H9 (cell line): ENCODE data around the gene BCAS3. TPM values are rescaled to one million over a fixed set of nuclear protein-coding genes. Genes with fewer than 3 reads are reported as not detected.

Experiments used
- DNase-seq: peaks from one replicate; pipeline ENCODE4 v3.0.0-alpha.2; 2017
- H2AFZ ChIP-seq: one replicate; pipeline ENCODE4 v1.6.1; 2013; ENCODE audit warnings: mild to moderate bottlenecking, low read length, control low read depth, moderate library complexity
- H2AK5ac ChIP-seq: 2 replicates; pipeline ENCODE4 v1.6.1; 2013; ENCODE audit warnings: low read length, control low read depth, mixed read lengths; ENCODE audit not compliant: insufficient read length
- H2BK120ac ChIP-seq: one replicate; pipeline ENCODE4 v1.6.1; 2013; ENCODE audit warnings: low read depth, mild to moderate bottlenecking, low read length, control low read depth, inconsistent platforms; ENCODE audit not compliant: poor library complexity, severe bottlenecking
- H2BK12ac ChIP-seq: 2 replicates; pipeline ENCODE4 v1.6.1; 2013; ENCODE audit warnings: low read length, control low read depth, mixed read lengths, low read depth; ENCODE audit not compliant: insufficient read length
- H2BK15ac ChIP-seq: 2 replicates; pipeline ENCODE4 v1.6.1; 2013; ENCODE audit warnings: low read depth, low read length, control low read depth
- H2BK20ac ChIP-seq: one replicate; pipeline ENCODE4 v1.6.1; 2013; ENCODE audit warnings: low read depth, mild to moderate bottlenecking, low read length, control low read depth, inconsistent platforms; ENCODE audit not compliant: poor library complexity, severe bottlenecking
- H2BK5ac ChIP-seq: 2 replicates; pipeline ENCODE4 v1.6.1; 2013; ENCODE audit warnings: low read length, control low read depth, mixed read lengths; ENCODE audit not compliant: insufficient read length
- H3K14ac ChIP-seq: 2 replicates; pipeline ENCODE4 v1.6.1; 2013; ENCODE audit warnings: low read length, control low read depth; ENCODE audit not compliant: insufficient read depth
- H3K18ac ChIP-seq: 2 replicates; pipeline ENCODE4 v1.6.1; 2013; ENCODE audit warnings: low read depth, mild to moderate bottlenecking, mixed read lengths, low read length, control low read depth; ENCODE audit not compliant: insufficient read length
- H3K23ac ChIP-seq: 2 replicates; pipeline ENCODE4 v1.6.1; 2013; ENCODE audit warnings: low read length, control low read depth, mixed read lengths, low read depth; ENCODE audit not compliant: insufficient read length
- H3K23me2 ChIP-seq: 2 replicates; pipeline ENCODE4 v1.6.1; 2013; ENCODE audit warnings: low read depth, mild to moderate bottlenecking, mixed read lengths, low read length, control low read depth; ENCODE audit not compliant: insufficient read length, poor library complexity, severe bottlenecking
- H3K27ac ChIP-seq: 2 replicates; pipeline ENCODE4 v1.5.1; 2013; ENCODE audit warnings: low read length, control low read depth, mixed read lengths, low read depth; ENCODE audit not compliant: insufficient read length
- H3K27me3 ChIP-seq: 2 replicates; pipeline ENCODE4 v1.6.1; 2013; ENCODE audit warnings: low read length, control low read depth, inconsistent platforms; ENCODE audit not compliant: insufficient read depth
- H3K4ac ChIP-seq: 2 replicates; pipeline ENCODE4 v1.6.1; 2013; ENCODE audit warnings: low read depth, mild to moderate bottlenecking, control low read depth, inconsistent platforms, low read length, moderate library complexity
- H3K4me1 ChIP-seq: 2 replicates; pipeline ENCODE4 v1.6.1; 2013; ENCODE audit warnings: low read length, control low read depth, inconsistent platforms; ENCODE audit not compliant: insufficient read depth
- H3K4me2 ChIP-seq: 2 replicates; pipeline ENCODE4 v1.6.1; 2013; ENCODE audit warnings: low read length, control low read depth, mixed read lengths; ENCODE audit not compliant: insufficient read length, insufficient read depth
- H3K56ac ChIP-seq: 2 replicates; pipeline ENCODE4 v1.6.1; 2013; ENCODE audit warnings: low read depth, mild to moderate bottlenecking, mixed read lengths, low read length, control low read depth; ENCODE audit not compliant: insufficient read length
- H3K79me1 ChIP-seq: 2 replicates; pipeline ENCODE4 v1.6.1; 2013; ENCODE audit warnings: low read depth, mild to moderate bottlenecking, moderate library complexity, low read length, control low read depth, inconsistent platforms; ENCODE audit not compliant: insufficient read depth, poor library complexity, severe bottlenecking
- H3K79me2 ChIP-seq: 2 replicates; pipeline ENCODE4 v1.6.1; 2013; ENCODE audit warnings: low read length, control low read depth, inconsistent platforms; ENCODE audit not compliant: insufficient read depth
- H3K9ac ChIP-seq: 2 replicates; pipeline ENCODE4 v1.6.1; 2013; ENCODE audit warnings: low read length, control low read depth, mixed read lengths; ENCODE audit not compliant: insufficient read length; ENCODE audit errors: extremely low read depth
- H3K9me3 ChIP-seq: one replicate; pipeline ENCODE4 v1.6.1; 2013; ENCODE audit warnings: low read depth, low read length, inconsistent platforms; ENCODE audit not compliant: control insufficient read depth
- H3T11ph ChIP-seq: one replicate; pipeline ENCODE4 v1.6.1; 2013; ENCODE audit warnings: mild to moderate bottlenecking, low read length, control low read depth, inconsistent platforms
- H4K20me1 ChIP-seq: one replicate; pipeline ENCODE4 v1.6.1; 2013; ENCODE audit not compliant: control insufficient read depth, insufficient read length, insufficient read depth
- H4K5ac ChIP-seq: 2 replicates; pipeline ENCODE4 v1.6.1; 2013; ENCODE audit warnings: low read depth, mild to moderate bottlenecking, mixed read lengths, low read length, control low read depth; ENCODE audit not compliant: insufficient read length
- H4K8ac ChIP-seq: replicated peaks from 2 replicates; pipeline ENCODE4 v1.6.1; 2013; ENCODE audit warnings: low read length, control low read depth, mixed read lengths, low read depth; ENCODE audit not compliant: insufficient read length
- H4K91ac ChIP-seq: 2 replicates; pipeline ENCODE4 v1.6.1; 2013; ENCODE audit warnings: low read depth, mild to moderate bottlenecking, moderate library complexity, mixed read lengths, low read length, control low read depth; ENCODE audit not compliant: insufficient read length
- H3K27ac Mint-ChIP-seq, 3 experiments: 2 replicates in 2 of 3; 3 replicates in 1 of 3; pipeline ENCODE4 v1.8.0; 2020 to 2021; ENCODE audit warnings: mixed read lengths in 3 of 3, mild to moderate bottlenecking in 1 of 3, moderate library complexity in 1 of 3
- H3K27me3 Mint-ChIP-seq: 2 replicates; pipeline ENCODE4 v1.8.0; 2021; ENCODE audit warnings: low read depth, mild to moderate bottlenecking, moderate library complexity, mixed read lengths
- H3K36me3 Mint-ChIP-seq, 3 experiments: 2 replicates in 2 of 3; 3 replicates in 1 of 3; pipeline ENCODE4 v1.8.0; 2020 to 2021; ENCODE audit warnings: low read depth in 3 of 3, mixed read lengths in 3 of 3; ENCODE audit not compliant: insufficient read depth in 1 of 3
- H3K4me1 Mint-ChIP-seq, 2 experiments: 2 replicates each; pipeline ENCODE4 v1.8.0; 2020; ENCODE audit warnings: mixed read lengths in 2 of 2
- H3K4me3 Mint-ChIP-seq, 2 experiments: 2 replicates in 1 of 2; 3 replicates in 1 of 2; pipeline ENCODE4 v1.8.0; 2020 to 2021; ENCODE audit warnings: mild to moderate bottlenecking in 2 of 2, mixed read lengths in 2 of 2, moderate library complexity in 1 of 2
- H3K9me3 Mint-ChIP-seq, 2 experiments: 2 replicates in 1 of 2; 3 replicates in 1 of 2; pipeline ENCODE4 v1.8.0; 2020; ENCODE audit warnings: mild to moderate bottlenecking in 2 of 2, mixed read lengths in 2 of 2, moderate library complexity in 1 of 2
- total RNA-seq: library from RNA; stranded (reverse); gene quantifications from 2 replicates; pipeline ENCODE4 v1.2.1, GENCODE V29; 2021
- TF ChIP-seq, protein P1 (sequence below): fragments of 200-600 bp; sonication (generic); conservative IDR thresholded peaks from 3 replicates; pipeline ENCODE4 v1.8.0; 2021; ENCODE audit warnings: antibody characterized with exemption, mild to moderate bottlenecking

BCAS3 gene
- total RNA-seq, 1 experiment from 2014 or later = 22.4 TPM

GRCh38 chr17:60901242-60901641 is 223.6 kb downstream of the BCAS3 start:
- peaks cover 6 to 9% of the 10 kb centered on the region in 2 experiments; a peak in 4 of 5 replicates for H3K9me3 Mint-ChIP-seq

More at GRCh38 chr17:60901242-60901641, 223.6 kb downstream of the BCAS3 start:
- no peaks in the 10 kb centered on the region for H3K9me3 ChIP-seq
- no peak overlapping the region for H3K4ac ChIP-seq
- H3K56ac ChIP-seq = no peak overlapping the region
- no peaks in the 10 kb centered on the region for H3K27me3 ChIP-seq
- H4K8ac ChIP-seq = no peak overlapping the region
- H3K36me3 Mint-ChIP-seq = peaks cover 0 to 12% (median 2%) of the 10 kb centered on the region in 3 experiments; a peak in 4 of 7 replicates
- no peak for DNase-seq
- no peak overlapping the region for H3K4me3 Mint-ChIP-seq
- H4K5ac ChIP-seq = no peak overlapping the region
- H4K20me1 ChIP-seq = no peaks in the 10 kb centered on the region
- H3K9ac ChIP-seq = no peak overlapping the region
- no peaks in the 10 kb centered on the region for H3K4me1 ChIP-seq
- H3K18ac ChIP-seq = no peak overlapping the region
- TF ChIP-seq, protein P1, sequence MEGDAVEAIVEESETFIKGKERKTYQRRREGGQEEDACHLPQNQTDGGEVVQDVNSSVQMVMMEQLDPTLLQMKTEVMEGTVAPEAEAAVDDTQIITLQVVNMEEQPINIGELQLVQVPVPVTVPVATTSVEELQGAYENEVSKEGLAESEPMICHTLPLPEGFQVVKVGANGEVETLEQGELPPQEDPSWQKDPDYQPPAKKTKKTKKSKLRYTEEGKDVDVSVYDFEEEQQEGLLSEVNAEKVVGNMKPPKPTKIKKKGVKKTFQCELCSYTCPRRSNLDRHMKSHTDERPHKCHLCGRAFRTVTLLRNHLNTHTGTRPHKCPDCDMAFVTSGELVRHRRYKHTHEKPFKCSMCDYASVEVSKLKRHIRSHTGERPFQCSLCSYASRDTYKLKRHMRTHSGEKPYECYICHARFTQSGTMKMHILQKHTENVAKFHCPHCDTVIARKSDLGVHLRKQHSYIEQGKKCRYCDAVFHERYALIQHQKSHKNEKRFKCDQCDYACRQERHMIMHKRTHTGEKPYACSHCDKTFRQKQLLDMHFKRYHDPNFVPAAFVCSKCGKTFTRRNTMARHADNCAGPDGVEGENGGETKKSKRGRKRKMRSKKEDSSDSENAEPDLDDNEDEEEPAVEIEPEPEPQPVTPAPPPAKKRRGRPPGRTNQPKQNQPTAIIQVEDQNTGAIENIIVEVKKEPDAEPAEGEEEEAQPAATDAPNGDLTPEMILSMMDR = no peak
- H2BK12ac ChIP-seq = no peak overlapping the region
- no peak overlapping the region for H3K14ac ChIP-seq
- H3K79me2 ChIP-seq = no peaks in the 10 kb centered on the region
- no peak overlapping the region for H2BK120ac ChIP-seq
- no peak overlapping the region for H2AK5ac ChIP-seq
- H3K4me2 ChIP-seq = no peak overlapping the region
- no peak overlapping the region for H2BK15ac ChIP-seq
- no peak overlapping the region for H3K27ac Mint-ChIP-seq
- H2AFZ ChIP-seq = no peak overlapping the region
- H4K91ac ChIP-seq = no peak overlapping the region
- no peaks in the 10 kb centered on the region for H3K27me3 Mint-ChIP-seq
- no peaks in the 10 kb centered on the region for H3K23me2 ChIP-seq
- no peaks in the 10 kb centered on the region for H3K79me1 ChIP-seq
- no peak overlapping the region for H2BK5ac ChIP-seq
- no peak overlapping the region for H2BK20ac ChIP-seq
- no peak overlapping the region for H3K23ac ChIP-seq
- peaks cover 9% of the 10 kb centered on the region in 2 experiments for H3K4me1 Mint-ChIP-seq
- H3T11ph ChIP-seq = no peak overlapping the region
- H3K27ac ChIP-seq = no peak overlapping the region
